CD4-positive, alpha-beta T cell treated with Interleukin-6 for 4 hours (primary cell): ENCODE data around the gene EFCAB3.
"Not testable (repeated sequence)": the region's sequence is repeated elsewhere in the genome, so short reads cannot be mapped to it uniquely, and the experiment has no call there.

ENCODE experiments used
- DNase-seq: peaks from one replicate; pipeline ENCODE4 v3.0.0-alpha.2; 2020; ENCODE audit warnings: mixed read lengths

The EFCAB3 gene

DNA sequence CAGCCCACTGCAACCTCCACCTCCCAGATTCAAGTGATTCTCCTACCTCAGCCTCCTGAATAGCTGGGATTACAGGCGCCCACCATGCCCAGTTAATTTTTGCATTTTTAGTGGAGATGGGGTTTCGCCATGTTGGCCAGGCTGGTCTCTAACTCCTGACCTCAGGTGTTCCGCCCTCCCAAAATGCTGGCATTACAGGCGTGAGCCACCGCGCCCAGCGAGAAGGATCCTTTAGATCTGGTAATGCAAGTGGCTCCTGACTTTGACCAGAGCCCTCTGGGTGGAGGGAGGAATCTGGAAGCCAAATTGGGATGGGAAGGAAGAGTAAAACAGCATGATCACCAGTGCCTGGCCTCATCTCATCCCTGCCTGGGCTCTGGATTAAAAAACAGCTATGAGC lies 84.9 kb downstream of the EFCAB3 start:
- not testable (repeated sequence) for DNase-seq
